Ectodermal cell (in vitro differentiated cells): ENCODE measurements around the gene PPP1R15A.
"Not testable (repeated sequence)": the region's sequence is repeated elsewhere in the genome, so short reads cannot be mapped to it uniquely, and the experiment has no call there.

Experiments
- H3K27ac ChIP-seq: 2 replicates; pipeline ENCODE4 v1.7.0; 2013; ENCODE audit warnings: mild to moderate bottlenecking, low read depth, low read length; ENCODE audit not compliant: insufficient read depth, poor library complexity, severe bottlenecking
- H3K27me3 ChIP-seq: 2 replicates; pipeline ENCODE4 v1.7.0; 2013; ENCODE audit warnings: mild to moderate bottlenecking, low read length; ENCODE audit not compliant: insufficient read depth, control insufficient read depth, poor library complexity, severe bottlenecking
- H3K36me3 ChIP-seq: one replicate; pipeline ENCODE4 v1.7.0; 2013; ENCODE audit warnings: low read length; ENCODE audit not compliant: control insufficient read depth, insufficient read depth
- H3K4me1 ChIP-seq: one replicate; pipeline ENCODE4 v1.7.0; 2013; ENCODE audit warnings: low read length; ENCODE audit not compliant: control insufficient read depth, insufficient read depth
- H3K4me3 ChIP-seq: 2 replicates; pipeline ENCODE4 v1.7.0; 2013; ENCODE audit warnings: low read depth, low read length, control low read depth; ENCODE audit not compliant: insufficient read depth
- H3K9me3 ChIP-seq: 2 replicates; pipeline ENCODE4 v1.7.0; 2013; ENCODE audit warnings: mild to moderate bottlenecking, low read length, moderate library complexity; ENCODE audit not compliant: control insufficient read depth
- WGBS, 2 experiments: methylation state at CpG; one replicate each; pipeline ENCODE4 v1.1.7; 2013; ENCODE audit warnings: missing lambda C conversion rate in 2 of 2; 5-methylcytosine and 5-hydroxymethylcytosine counted together

PPP1R15A gene

GRCh38 chr19:48899781-48900476 lies 27.7 kb downstream of the PPP1R15A start, which contains the start of gene NUCB1:
Gene NUCB1, plus strand, starts transcription at chr19:48900312. Its CDS starts 485 bp downstream, at chr19:48900797.
- Histone ChIP-seq H3K9me3 (no peaks in the 10 kb centered on the region), H3K27ac (peak within 1 kb of the TSS; percentile 93), H3K4me1 (no peaks in the 10 kb centered on the region), H3K4me3 (peak within 1 kb of the TSS; percentile 85), H3K36me3 (peaks cover 4% of the 10 kb centered on the region), H3K27me3 (no peaks in the 10 kb centered on the region)
- 9% methylated on average over 34 of the region's 34 CpGs for WGBS, 2 experiments

- no peaks in the 10 kb centered on the region for H3K4me1 ChIP-seq
- H3K27me3 ChIP-seq = no peaks in the 10 kb centered on the region
- peak overlapping the region; percentile 55 for H3K27ac ChIP-seq
- H3K36me3 ChIP-seq = peaks cover 10% of the 10 kb centered on the region
- H3K9me3 ChIP-seq = no peaks in the 10 kb centered on the region
- peak overlapping the region; percentile 85 for H3K4me3 ChIP-seq
- WGBS, 2 experiments = 39 to 40% methylated on average over 23 to 24 of the region's 24 CpGs
Observed at GRCh38 chr19:48900477-48901406, 28.5 kb downstream of the PPP1R15A start.

- H3K27ac ChIP-seq, H3K9me3 ChIP-seq, H3K27me3 ChIP-seq, H3K4me1 ChIP-seq, H3K4me3 ChIP-seq: not testable (repeated sequence)
- WGBS, 2 experiments = 91 to 97% methylated on average over 7 of the region's 7 CpGs
- H3K36me3 ChIP-seq = peaks cover 17% of the 10 kb centered on the region
Observed at GRCh38 chr19:48902291-48902690, 30.1 kb downstream of the PPP1R15A start.

DNA sequence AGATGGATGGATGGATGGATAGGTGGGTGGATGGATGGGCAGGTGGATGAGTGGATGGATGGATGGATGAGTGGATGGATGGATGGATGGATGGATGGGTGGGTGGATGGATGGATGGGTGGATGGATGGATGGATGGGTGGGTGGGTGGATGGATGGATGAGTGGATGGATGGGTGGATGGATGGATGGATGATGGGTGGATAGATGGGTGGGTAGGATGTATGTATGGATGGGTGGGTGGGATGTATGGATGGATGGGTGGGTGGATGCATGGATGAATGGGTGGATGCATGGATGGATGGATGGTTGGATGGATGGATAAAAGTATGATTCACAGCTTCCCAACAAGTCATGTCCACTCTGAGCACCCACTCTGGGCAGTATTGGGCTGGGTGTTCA lies 31.6 kb downstream of the PPP1R15A start:
- not testable (repeated sequence) for H3K27me3 ChIP-seq, H3K27ac ChIP-seq, H3K4me1 ChIP-seq, H3K9me3 ChIP-seq, H3K4me3 ChIP-seq
- H3K36me3 ChIP-seq = peaks cover 17% of the 10 kb centered on the region

GRCh38 chr19:48905664-48906063 lies 33.4 kb downstream of the PPP1R15A start:
- Histone ChIP-seq H3K4me3 (no peak overlapping the region), H3K27me3 (no peaks in the 10 kb centered on the region), H3K4me1 (no peaks in the 10 kb centered on the region), H3K27ac (no peak overlapping the region), H3K36me3 (peaks cover 21% of the 10 kb centered on the region), H3K9me3 (no peaks in the 10 kb centered on the region)
- 93 to 95% methylated on average over 13 to 14 of the region's 14 CpGs for WGBS, 2 experiments

DNA sequence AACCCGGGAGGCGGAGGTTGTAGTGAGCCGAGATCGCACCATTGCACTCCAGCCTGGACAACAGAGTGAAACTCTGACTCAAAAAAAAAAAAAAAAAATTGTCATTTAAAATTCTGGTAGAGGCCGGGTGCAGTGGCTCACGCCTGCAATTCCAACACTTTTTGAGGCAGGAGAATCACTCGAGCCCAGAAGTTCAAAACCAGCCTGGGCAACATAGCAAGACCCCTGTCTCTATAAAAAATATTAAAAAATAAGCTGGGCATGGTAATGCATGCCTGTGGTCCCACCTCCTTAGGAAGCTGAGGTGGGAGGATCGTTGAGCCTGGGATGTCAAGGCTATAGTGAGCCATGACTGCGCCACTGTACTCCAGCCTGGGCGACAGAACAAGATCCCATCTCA lies 34.1 kb downstream of the PPP1R15A start:
- no peaks in the 10 kb centered on the region for H3K4me1 ChIP-seq
- no peaks in the 10 kb centered on the region for H3K27me3 ChIP-seq
- no peak overlapping the region for H3K4me3 ChIP-seq
- peaks cover 27% of the 10 kb centered on the region for H3K36me3 ChIP-seq
- H3K9me3 ChIP-seq = no peaks in the 10 kb centered on the region
- 93 to 94% methylated on average over 10 of the region's 10 CpGs for WGBS, 2 experiments
- H3K27ac ChIP-seq = no peak overlapping the region

DNA sequence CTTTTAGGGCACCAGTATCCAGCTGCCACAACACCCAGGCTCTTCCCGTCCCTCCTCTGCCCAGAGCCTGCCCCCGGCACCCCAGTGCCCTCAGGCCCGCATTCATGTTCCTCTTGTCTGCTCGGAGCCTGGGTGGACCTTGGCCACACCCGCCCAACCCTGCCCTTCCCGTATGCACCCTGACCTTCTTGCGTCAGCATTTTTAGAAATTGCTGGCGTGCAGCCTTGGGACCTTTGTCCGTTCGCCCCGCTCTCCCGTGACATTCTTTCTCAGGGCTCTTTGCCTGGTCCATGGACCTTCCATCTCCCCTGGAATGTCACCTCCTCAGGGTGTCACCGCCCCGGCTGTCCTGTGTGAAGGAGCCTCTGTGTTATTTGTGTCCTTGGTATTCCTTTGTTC lies 35.5 kb downstream of the PPP1R15A start:
- 92 to 96% methylated on average over 14 of the region's 14 CpGs for WGBS, 2 experiments
- H3K27ac ChIP-seq = no peak overlapping the region
- H3K4me1 ChIP-seq = no peaks in the 10 kb centered on the region
- peaks cover 34% of the 10 kb centered on the region for H3K36me3 ChIP-seq
- no peak overlapping the region for H3K4me3 ChIP-seq
- no peaks in the 10 kb centered on the region for H3K9me3 ChIP-seq
- H3K27me3 ChIP-seq = no peaks in the 10 kb centered on the region

DNA sequence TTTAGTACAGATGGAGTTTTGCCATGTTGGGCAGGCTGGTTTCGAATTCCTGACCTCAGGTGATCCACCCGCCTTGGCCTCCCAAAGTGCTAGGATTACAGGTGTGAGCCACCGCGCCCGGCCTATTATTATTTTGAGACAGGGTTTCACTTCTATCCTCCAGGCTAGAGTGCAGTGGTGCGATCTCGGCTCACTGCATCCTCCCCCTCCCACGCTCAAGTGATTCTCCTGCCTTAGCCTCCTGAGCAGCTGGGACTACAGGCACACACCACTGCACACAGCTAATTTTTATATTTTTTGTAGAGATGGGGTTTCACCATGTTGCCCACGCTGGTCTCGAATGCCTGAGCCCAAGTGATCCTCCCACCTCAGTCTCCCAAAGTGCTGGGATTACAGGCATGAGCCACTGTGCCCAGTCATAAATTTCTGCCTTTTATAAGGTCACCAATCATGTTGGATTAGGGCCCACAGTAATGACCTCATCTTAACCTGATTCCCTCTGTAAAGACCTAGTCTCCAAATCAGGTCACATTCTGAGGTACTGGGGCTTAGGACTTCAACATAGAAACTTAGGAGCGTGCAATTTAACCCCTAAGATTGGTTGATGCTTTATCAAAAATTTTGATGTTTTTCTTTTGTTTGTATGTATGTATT lies 37.3 kb downstream of the PPP1R15A start:
- H3K9me3 ChIP-seq, H3K27me3 ChIP-seq, H3K4me3 ChIP-seq, H3K27ac ChIP-seq, H3K4me1 ChIP-seq: not testable (repeated sequence)
- 90 to 96% methylated on average over 11 of the region's 11 CpGs for WGBS, 2 experiments
- peaks cover 34% of the 10 kb centered on the region for H3K36me3 ChIP-seq

GRCh38 chr19:48910803-48911202 lies 38.6 kb downstream of the PPP1R15A start:
- no peaks in the 10 kb centered on the region for H3K4me1 ChIP-seq
- no peaks in the 10 kb centered on the region for H3K27me3 ChIP-seq
- H3K9me3 ChIP-seq = no peaks in the 10 kb centered on the region
- peaks cover 30% of the 10 kb centered on the region for H3K36me3 ChIP-seq
- H3K4me3 ChIP-seq = no peak overlapping the region
- no peak overlapping the region for H3K27ac ChIP-seq
- 89 to 93% methylated on average over 2 of the region's 2 CpGs for WGBS, 2 experiments
